Psoas muscle (tissue), 8 donors: ENCODE results near the gene PTPRK. TPM values are rescaled to one million over a fixed set of nuclear protein-coding genes. Genes with fewer than 3 reads are reported as not detected.
"Not testable (repeated sequence)": the region's sequence is repeated elsewhere in the genome, so short reads cannot be mapped to it uniquely, and the experiment has no call there.

Source experiments
- ATAC-seq, 4 donors: fragments of 200-7000 bp; cut with Tn5 transposase; one replicate each; pipeline ENCODE4 v1.9.1; 2020; ENCODE audit warnings: moderate library complexity in 3 of 4, mild to moderate bottlenecking in 2 of 4
- DNase-seq, 2 donors: peaks; one replicate each; pipeline ENCODE4 v3.0.0-alpha.2; 2020
- H3K27ac ChIP-seq: fragments of 200-600 bp; one replicate; pipeline ENCODE4 v1.8.0; 2022
- H3K27me3 ChIP-seq, 3 donors: fragments of 200-600 bp in 1 of 3; one replicate each; pipeline versions ENCODE4 v1.6.1 to v1.8.0; 2013 to 2022; ENCODE audit warnings: low read length in 2 of 3, mild to moderate bottlenecking in 2 of 3, moderate library complexity in 1 of 3; ENCODE audit not compliant: insufficient read depth in 3 of 3
- H3K36me3 ChIP-seq, 2 donors: fragments of 200-600 bp in 1 of 2; one replicate each; pipeline versions ENCODE4 v1.6.1 to v1.8.0; 2013 to 2022; ENCODE audit warnings: low read depth in 1 of 2, mild to moderate bottlenecking in 1 of 2, moderate library complexity in 1 of 2; ENCODE audit not compliant: insufficient read depth in 1 of 2
- H3K4me1 ChIP-seq: fragments of 200-600 bp; one replicate; pipeline ENCODE4 v1.8.0; 2022
- H3K4me3 ChIP-seq: fragments of 200-600 bp; one replicate; pipeline ENCODE4 v1.8.0; 2022; ENCODE audit warnings: mild to moderate bottlenecking
- H3K9me3 ChIP-seq: fragments of 200-600 bp; one replicate; pipeline ENCODE4 v1.8.0; 2022
- WGBS, 3 donors: extraction: QIAGEN DNeasy Blood & Tissue Kit; methylation state at CpG; one replicate each; pipeline versions ENCODE4 v1.1.6 to v1.1.7; 2013; 5-methylcytosine and 5-hydroxymethylcytosine counted together
- intact Hi-C, 2 donors: fragments of 100-400 bp; cut with DNase I; formaldehyde crosslinking; loops; one replicate each; pipeline versions ENCODE4 v1.11.0 to v1.14.2; 2022
- polyA plus RNA-seq, 3 donors: library from polyadenylated mRNA; stranded (reverse); fragments of 200-250 nt; gene quantifications; one replicate each; pipeline ENCODE4 v1.2.3, GENCODE V29; 2013
- total RNA-seq, 4 donors: library from RNA; stranded (reverse); fragmentation: NEBNext Ultra II Directional in 2 of 4; extraction: Animal tissue kit (Norgen Biotek cat#: 25700) in 2 of 4; gene quantifications; one replicate each; pipeline versions ENCODE4 v1.2.1 to v1.2.4, GENCODE V29; 2021 to 2023
- TF ChIP-seq, protein P1 (sequence below): fragments of 200-600 bp; IDR thresholded peaks from one replicate; pipeline ENCODE4 v1.8.0; 2022; ENCODE audit warnings: antibody characterized with exemption
- donor health status: healthy with polysubstance abuse.
- donor health status: DM: no; HTN: no; CAD: no; lungs with moderate emphysema.
- donor health status: Bipolar disorder and iron deficiency.
- donor health status: healthy.
- donor health status: DM: yes; HTN: yes; CAD: no.
- donor health status: DM: no; HTN: no; CAD: no.
- donor health status: DM: no; HTN: no; CAD: no.
- donor health status: DM: yes; HTN: yes; CAD: no.

PTPRK gene
- total and polyA plus RNA-seq, 7 donors, result 3.2 to 10.6 (median 9.1) TPM

- intact Hi-C loops, result no loop called here
- H3K4me1 ChIP-seq, result no peaks in the 10 kb centered on the region
- H3K4me3 ChIP-seq, result no peak overlapping the region
- no peaks in the 10 kb centered on the region for H3K9me3 ChIP-seq
- no peak overlapping the region for H3K27ac ChIP-seq
- H3K36me3 ChIP-seq, result no peaks in the 10 kb centered on the region
- no peak for ATAC-seq
- 87 to 92% (median 91%) methylated on average over 3 of the region's 3 CpGs for WGBS, 3 donors
- TF ChIP-seq, protein P1, sequence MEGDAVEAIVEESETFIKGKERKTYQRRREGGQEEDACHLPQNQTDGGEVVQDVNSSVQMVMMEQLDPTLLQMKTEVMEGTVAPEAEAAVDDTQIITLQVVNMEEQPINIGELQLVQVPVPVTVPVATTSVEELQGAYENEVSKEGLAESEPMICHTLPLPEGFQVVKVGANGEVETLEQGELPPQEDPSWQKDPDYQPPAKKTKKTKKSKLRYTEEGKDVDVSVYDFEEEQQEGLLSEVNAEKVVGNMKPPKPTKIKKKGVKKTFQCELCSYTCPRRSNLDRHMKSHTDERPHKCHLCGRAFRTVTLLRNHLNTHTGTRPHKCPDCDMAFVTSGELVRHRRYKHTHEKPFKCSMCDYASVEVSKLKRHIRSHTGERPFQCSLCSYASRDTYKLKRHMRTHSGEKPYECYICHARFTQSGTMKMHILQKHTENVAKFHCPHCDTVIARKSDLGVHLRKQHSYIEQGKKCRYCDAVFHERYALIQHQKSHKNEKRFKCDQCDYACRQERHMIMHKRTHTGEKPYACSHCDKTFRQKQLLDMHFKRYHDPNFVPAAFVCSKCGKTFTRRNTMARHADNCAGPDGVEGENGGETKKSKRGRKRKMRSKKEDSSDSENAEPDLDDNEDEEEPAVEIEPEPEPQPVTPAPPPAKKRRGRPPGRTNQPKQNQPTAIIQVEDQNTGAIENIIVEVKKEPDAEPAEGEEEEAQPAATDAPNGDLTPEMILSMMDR, result no peak
- no peak for DNase-seq
- no peaks in the 10 kb centered on the region for H3K27me3 ChIP-seq
Measured at GRCh38 chr6:127996925-127997324, 523.5 kb downstream of the PTPRK start.

- intact Hi-C loops, result no loop called here
- ATAC-seq (no peak), DNase-seq (no peak)
- Histone ChIP-seq H3K36me3 (peaks cover 0 to 4% of the 10 kb centered on the region in 2 donors), H3K27ac (no peak overlapping the region), H3K4me1 (no peaks in the 10 kb centered on the region), H3K4me3 (no peak overlapping the region), H3K27me3 (no peaks in the 10 kb centered on the region), H3K9me3 (no peaks in the 10 kb centered on the region)
- TF ChIP-seq, protein P1, result no peak
- WGBS, 3 donors, result 63 to 76% (median 68%) methylated on average over 1 of the region's 1 CpG
Measured at GRCh38 chr6:127992144-127992543, 528.3 kb downstream of the PTPRK start.

DNA sequence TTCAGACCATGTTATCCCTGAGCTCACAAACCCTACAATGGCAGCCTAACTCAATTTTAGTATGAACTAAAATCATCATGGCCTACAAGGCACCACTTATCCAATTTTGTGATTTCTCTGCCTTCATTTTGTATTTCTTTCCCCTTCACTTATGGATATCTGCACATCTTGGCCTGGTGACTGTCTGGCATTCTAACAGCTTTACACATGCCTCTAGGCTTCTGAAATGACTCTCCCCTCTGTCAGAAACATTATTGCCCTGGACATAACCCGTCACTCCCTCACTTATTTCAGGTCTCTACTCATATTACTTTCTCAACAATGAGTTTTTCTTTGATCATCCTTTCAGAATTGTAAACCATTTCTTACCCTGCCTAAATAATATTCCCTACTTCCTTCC, 530.3 kb downstream of the PTPRK start:
- Histone ChIP-seq H3K4me3 (no peak overlapping the region), H3K4me1 (no peaks in the 10 kb centered on the region), H3K27ac (no peak overlapping the region), H3K36me3 (peaks cover 0 to 7% of the 10 kb centered on the region in 2 donors), H3K27me3 (no peaks in the 10 kb centered on the region), H3K9me3 (no peaks in the 10 kb centered on the region)
- WGBS, 3 donors, result 89 to 92% (median 90%) methylated on average over 1 of the region's 1 CpG
- TF ChIP-seq, protein P1, result no peak
- intact Hi-C loops, result no loop called here
- DNase-seq (no peak), ATAC-seq (no peak)

DNA sequence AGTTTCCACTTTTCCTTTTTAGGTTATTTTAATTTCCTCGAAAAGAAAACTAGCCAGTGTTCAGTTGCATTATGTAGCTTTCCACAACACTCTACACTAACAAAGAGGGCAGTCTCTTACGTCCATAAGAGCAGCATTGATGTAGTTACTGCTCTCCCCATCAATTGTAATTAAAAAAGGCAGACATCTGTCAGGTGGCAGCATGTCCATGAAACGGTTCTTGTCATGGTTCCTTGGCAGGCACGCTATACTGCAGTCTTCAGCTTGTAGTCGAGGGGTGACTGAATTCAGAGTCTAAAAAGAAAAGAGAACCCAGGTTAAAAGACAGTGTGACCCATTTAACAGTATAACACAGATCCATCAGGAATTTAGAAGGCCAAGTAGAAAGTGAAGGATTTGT, 539.4 kb downstream of the PTPRK start:
- TF ChIP-seq, protein P1, result no peak
- 78 to 86% (median 78%) methylated on average over 5 of the region's 5 CpGs for WGBS, 3 donors
- ATAC-seq, result no peak
- Histone ChIP-seq H3K27me3 (no peaks in the 10 kb centered on the region), H3K9me3 (no peaks in the 10 kb centered on the region), H3K4me1 (no peaks in the 10 kb centered on the region), H3K36me3 (peaks cover 3 to 34% of the 10 kb centered on the region in 2 donors), H3K27ac (no peak overlapping the region), H3K4me3 (no peak overlapping the region)
- intact Hi-C loops, result no loop called here
- DNase-seq, result no peak

GRCh38 chr6:127978185-127978584, 542.2 kb downstream of the PTPRK start:
- H3K4me3 ChIP-seq, H3K4me1 ChIP-seq, H3K27ac ChIP-seq, ATAC-seq, H3K27me3 ChIP-seq, DNase-seq, intact Hi-C loops, H3K9me3 ChIP-seq: not testable (repeated sequence)
- peaks cover 3 to 36% of the 10 kb centered on the region in 2 donors for H3K36me3 ChIP-seq
- 83 to 97% (median 93%) methylated on average over 2 of the region's 2 CpGs for WGBS, 3 donors
